A549 (cell line): Measurements from ENCODE around the gene ASCC2. TPM values are rescaled to one million over a fixed set of nuclear protein-coding genes. Genes with fewer than 3 reads are reported as not detected.

Experiments used
- ATAC-seq, 2 experiments: fragments of 200-7000 bp in 1 of 2; fragments of >200 bp in 1 of 2; cut with Nextera tagmentation in 1 of 2; cut with Tn5 transposase in 1 of 2; 3 replicates each; pipeline versions ENCODE4 v1.8.0 to v1.9.1; 2018 to 2020; ENCODE audit warnings: mild to moderate bottlenecking in 1 of 2, moderate library complexity in 1 of 2
- CTCF ChIA-PET: fragments of 300-600 bp; sonication (Branson Sonifier 250); formaldehyde crosslinking; extraction: SDS; loops from one replicate; lab custom pipeline; 2021; ENCODE audit warnings: antibody characterized with exemption, inconsistent platforms; lab: Yijun Ruan, JAX
- POLR2A ChIA-PET: fragments of 350-600 bp; formaldehyde crosslinking; extraction: SDS; loops from one replicate; lab custom pipeline; 2021; ENCODE audit warnings: antibody characterized with exemption, inconsistent platforms; lab: Yijun Ruan, JAX
- DNase-seq, 2 experiments: peaks; one replicate each; pipeline versions ENCODE4 v3.0.0 to v3.0.0-alpha.2; 2011 to 2016; ENCODE audit warnings: low read depth in 1 of 2, low spot score in 1 of 2
- FAIRE-seq: peaks from 2 replicates; lab custom pipeline; 2011; peaks lifted over from hg19 to GRCh38; lab: Jason Lieb, UNC
- H3K27ac ChIP-seq, 2 experiments: fragments of >200 bp; sonication (Bioruptor Twin); formaldehyde crosslinking; 3 replicates each; pipeline ENCODE4 v1.5.1; 2016 to 2017
- H3K4me1 ChIP-seq: fragments of >200 bp; sonication (Bioruptor Twin); formaldehyde crosslinking; 3 replicates; pipeline ENCODE4 v1.6.1; 2016
- H3K4me2 ChIP-seq: fragments of >200 bp; sonication (Bioruptor Twin); formaldehyde crosslinking; 3 replicates; pipeline ENCODE4 v1.6.1; 2016
- H3K4me3 ChIP-seq: fragments of >200 bp; sonication (Bioruptor Twin); formaldehyde crosslinking; 3 replicates; pipeline ENCODE4 v1.5.1; 2016
- H3K9me3 ChIP-seq: fragments of >200 bp; sonication (Bioruptor Twin); formaldehyde crosslinking; 3 replicates; pipeline ENCODE4 v1.6.1; 2016
- BHLHE40 ChIP-seq: IDR thresholded peaks from 2 replicates; pipeline ENCODE4 v1.6.1; 2012; ENCODE audit warnings: low read depth, low read length, inconsistent platforms
- CBX2 ChIP-seq: fragments of 200-600 bp; sonication (generic); IDR thresholded peaks from 2 replicates; pipeline ENCODE4 v1.6.1; 2016; ENCODE audit warnings: low read depth, mild to moderate bottlenecking, borderline replicate concordance
- CBX8 ChIP-seq: fragments of 200-600 bp; sonication (generic); IDR thresholded peaks from 2 replicates; pipeline ENCODE4 v1.6.1; 2016
- EHMT2 ChIP-seq: fragments of 200-600 bp; sonication (generic); IDR thresholded peaks from 2 replicates; pipeline ENCODE4 v1.6.1; 2016; ENCODE audit warnings: antibody characterized with exemption, low read depth, mild to moderate bottlenecking, moderate library complexity
- FOSL2 ChIP-seq, 2 experiments: fragments of 450-650 bp in 1 of 2; fragments of >200 bp in 1 of 2; sonication (Bioruptor Twin) in 1 of 2; formaldehyde crosslinking; IDR thresholded peaks; 2 replicates each; pipeline versions ENCODE4 v1.5.0 to v1.6.1; 2016 to 2020; ENCODE audit warnings: mild to moderate bottlenecking in 1 of 2, moderate library complexity in 1 of 2
- FOXS1 ChIP-seq: fragments of 250-450 bp; sonication (Bioruptor Pico); IDR thresholded peaks from 2 replicates; pipeline ENCODE4 v1.5.0; 2020; ENCODE audit warnings: mild to moderate bottlenecking, moderate library complexity
- HDAC2 ChIP-seq: fragments of 200-600 bp; sonication (generic); IDR thresholded peaks from 2 replicates; pipeline ENCODE4 v1.6.1; 2016
- JUN ChIP-seq, 2 experiments: fragments of >200 bp; sonication (Bioruptor Twin); formaldehyde crosslinking; IDR thresholded peaks; 2 replicates in 1 of 2; 3 replicates in 1 of 2; pipeline ENCODE4 v1.6.1; 2016 to 2017
- MAZ ChIP-seq: fragments of 150-350 bp; IDR thresholded peaks from 2 replicates; pipeline ENCODE4 v1.6.1; 2014; ENCODE audit warnings: antibody characterized with exemption, low read depth, low read length, borderline replicate concordance
- MYC ChIP-seq: IDR thresholded peaks from 2 replicates; pipeline ENCODE4 v1.6.1; 2012; ENCODE audit warnings: mild to moderate bottlenecking, inconsistent platforms, low read length, improper control_type of control experiment, borderline replicate concordance
- NPAS2 ChIP-seq: fragments of 250-450 bp; sonication (Bioruptor Pico); IDR thresholded peaks from 2 replicates; pipeline ENCODE4 v1.8.0; 2022; ENCODE audit warnings: mild to moderate bottlenecking, moderate library complexity, borderline replicate concordance
- NR3C1 ChIP-seq: fragments of >200 bp; sonication (Bioruptor Twin); formaldehyde crosslinking; IDR thresholded peaks from 3 replicates; pipeline ENCODE4 v1.6.1; 2017
- RAD21 ChIP-seq, 2 experiments: fragments of >200 bp in 1 of 2; sonication (Bioruptor Twin) in 1 of 2; formaldehyde crosslinking in 1 of 2; IDR thresholded peaks in 1 of 2; conservative IDR thresholded peaks in 1 of 2; 2 replicates in 1 of 2; 3 replicates in 1 of 2; pipeline ENCODE4 v1.6.1; 2012 to 2018; ENCODE audit warnings: inconsistent platforms in 1 of 2
- RCOR1 ChIP-seq: fragments of 150-350 bp; IDR thresholded peaks from 2 replicates; pipeline ENCODE4 v1.6.1; 2014; ENCODE audit warnings: antibody characterized with exemption, low read length, low read depth
- RNF2 ChIP-seq: fragments of 200-600 bp; sonication (generic); IDR thresholded peaks from 2 replicates; pipeline ENCODE4 v1.6.1; 2016; ENCODE audit warnings: low read depth, mild to moderate bottlenecking, antibody characterized with exemption, moderate library complexity, borderline replicate concordance
- TFCP2L1 ChIP-seq: fragments of 250-450 bp; sonication (Bioruptor Pico); IDR thresholded peaks from 2 replicates; pipeline ENCODE4 v1.5.0; 2021; ENCODE audit warnings: mild to moderate bottlenecking
- TP53 ChIP-seq: fragments of 250-450 bp; sonication (Bioruptor Pico); IDR thresholded peaks from 2 replicates; pipeline ENCODE4 v1.5.0; 2021; ENCODE audit warnings: mild to moderate bottlenecking, moderate library complexity
- ZFP36 ChIP-seq: fragments of 450-650 bp; IDR thresholded peaks from 2 replicates; pipeline ENCODE4 v1.6.1; 2014; ENCODE audit warnings: borderline replicate concordance; ENCODE audit not compliant: partially characterized antibody
- WGBS: methylation state at CpG from one replicate; pipeline ENCODE4 v1.1.6; 2017; ENCODE audit errors: missing lambda C conversion rate; 5-methylcytosine and 5-hydroxymethylcytosine counted together
- polyA plus RNA-seq, 4 experiments: library from polyadenylated mRNA; depleted of rRNA in 3 of 4; stranded (reverse); fragments of >200 nt; fragmentation: RNase III in 1 of 4; extraction: RNeasy Plus Mini Kit Qiagen cat#74134 plus additional on column Dnase treatment in 1 of 4; gene quantifications; 2 replicates in 3 of 4; 3 replicates in 1 of 4; pipeline ENCODE4 v1.2.3, GENCODE V29; 2011 to 2017
- TF ChIP-seq, protein P1 (sequence below): fragments of >200 bp; sonication (Bioruptor Twin); formaldehyde crosslinking; IDR thresholded peaks from 3 replicates; pipeline ENCODE4 v1.6.1; 2016
- TF ChIP-seq, protein P2 (sequence below): fragments of 150-350 bp; IDR thresholded peaks from 2 replicates; pipeline ENCODE4 v1.6.1; 2014; ENCODE audit warnings: low read depth, mild to moderate bottlenecking, low read length

Gene ASCC2
- polyA plus RNA-seq, 2 of the 4 experiments (the other 2 are of a cell fraction), result 27.2 to 31.6 TPM

DNA sequence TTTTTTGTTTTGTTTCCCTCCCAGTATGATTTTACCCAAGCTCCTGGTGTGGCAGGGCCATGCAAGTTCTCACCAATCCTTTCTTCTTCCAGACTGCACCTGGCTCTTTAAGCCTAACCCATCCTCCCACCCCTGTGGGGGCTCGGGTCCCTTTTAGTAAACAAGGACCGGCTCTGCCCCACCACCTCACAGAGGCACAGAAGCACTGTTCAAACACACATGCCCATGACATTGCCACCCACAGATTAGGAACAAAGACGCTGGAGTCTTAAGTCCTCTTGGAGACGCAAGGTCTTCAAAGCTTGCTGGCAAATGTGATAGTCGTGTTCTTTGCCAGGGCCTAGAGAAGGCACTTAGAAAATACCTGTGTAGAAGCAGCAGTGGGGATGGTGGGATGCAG lies 52.0 kb downstream of the ASCC2 start:
- Histone ChIP-seq H3K9me3 (no peaks in the 10 kb centered on the region), H3K27ac (no peak overlapping the region), H3K4me1 (peaks cover 13% of the 10 kb centered on the region), H3K4me3 (no peak overlapping the region), H3K4me2 (no peak overlapping the region)
- 55% methylated on average over 5 of the region's 5 CpGs for WGBS
- TF ChIP-seq HDAC2 (no peak), MAZ (no peak), FOXS1 (no peak), MYC (no peak), TP53 (CRISPR knock-in tag) (no peak), NPAS2 (CRISPR knock-in tag) (no peak), RCOR1 (no peak), BHLHE40 (no peak), NR3C1 (no peak), JUN (IDR thresholded peaks at IDR 0.05) (no peak), ZFP36 (no peak), FOSL2 (IDR thresholded peaks at IDR 0.05) (no peak), FOSL2 (CRISPR knock-in tag; IDR thresholded peaks at IDR 0.05) (no peak), EHMT2 (no peak)
- TF ChIP-seq, protein P1, sequence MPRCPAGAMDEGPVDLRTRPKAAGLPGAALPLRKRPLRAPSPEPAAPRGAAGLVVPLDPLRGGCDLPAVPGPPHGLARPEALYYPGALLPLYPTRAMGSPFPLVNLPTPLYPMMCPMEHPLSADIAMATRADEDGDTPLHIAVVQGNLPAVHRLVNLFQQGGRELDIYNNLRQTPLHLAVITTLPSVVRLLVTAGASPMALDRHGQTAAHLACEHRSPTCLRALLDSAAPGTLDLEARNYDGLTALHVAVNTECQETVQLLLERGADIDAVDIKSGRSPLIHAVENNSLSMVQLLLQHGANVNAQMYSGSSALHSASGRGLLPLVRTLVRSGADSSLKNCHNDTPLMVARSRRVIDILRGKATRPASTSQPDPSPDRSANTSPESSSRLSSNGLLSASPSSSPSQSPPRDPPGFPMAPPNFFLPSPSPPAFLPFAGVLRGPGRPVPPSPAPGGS, result no peak
- TF ChIP-seq, protein P2, sequence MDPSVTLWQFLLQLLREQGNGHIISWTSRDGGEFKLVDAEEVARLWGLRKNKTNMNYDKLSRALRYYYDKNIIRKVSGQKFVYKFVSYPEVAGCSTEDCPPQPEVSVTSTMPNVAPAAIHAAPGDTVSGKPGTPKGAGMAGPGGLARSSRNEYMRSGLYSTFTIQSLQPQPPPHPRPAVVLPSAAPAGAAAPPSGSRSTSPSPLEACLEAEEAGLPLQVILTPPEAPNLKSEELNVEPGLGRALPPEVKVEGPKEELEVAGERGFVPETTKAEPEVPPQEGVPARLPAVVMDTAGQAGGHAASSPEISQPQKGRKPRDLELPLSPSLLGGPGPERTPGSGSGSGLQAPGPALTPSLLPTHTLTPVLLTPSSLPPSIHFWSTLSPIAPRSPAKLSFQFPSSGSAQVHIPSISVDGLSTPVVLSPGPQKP, result no peak
- FAIRE-seq (no peak), ATAC-seq (no peak), DNase-seq (no peak)
- POLR2A ChIA-PET, result no interaction called here
- CTCF ChIA-PET, result interaction anchor here (1.5 kb wide), 1 partner anchor 30 kb away, joined by 5 read pairs; no protein-coding TSS in a partner anchor

DNA sequence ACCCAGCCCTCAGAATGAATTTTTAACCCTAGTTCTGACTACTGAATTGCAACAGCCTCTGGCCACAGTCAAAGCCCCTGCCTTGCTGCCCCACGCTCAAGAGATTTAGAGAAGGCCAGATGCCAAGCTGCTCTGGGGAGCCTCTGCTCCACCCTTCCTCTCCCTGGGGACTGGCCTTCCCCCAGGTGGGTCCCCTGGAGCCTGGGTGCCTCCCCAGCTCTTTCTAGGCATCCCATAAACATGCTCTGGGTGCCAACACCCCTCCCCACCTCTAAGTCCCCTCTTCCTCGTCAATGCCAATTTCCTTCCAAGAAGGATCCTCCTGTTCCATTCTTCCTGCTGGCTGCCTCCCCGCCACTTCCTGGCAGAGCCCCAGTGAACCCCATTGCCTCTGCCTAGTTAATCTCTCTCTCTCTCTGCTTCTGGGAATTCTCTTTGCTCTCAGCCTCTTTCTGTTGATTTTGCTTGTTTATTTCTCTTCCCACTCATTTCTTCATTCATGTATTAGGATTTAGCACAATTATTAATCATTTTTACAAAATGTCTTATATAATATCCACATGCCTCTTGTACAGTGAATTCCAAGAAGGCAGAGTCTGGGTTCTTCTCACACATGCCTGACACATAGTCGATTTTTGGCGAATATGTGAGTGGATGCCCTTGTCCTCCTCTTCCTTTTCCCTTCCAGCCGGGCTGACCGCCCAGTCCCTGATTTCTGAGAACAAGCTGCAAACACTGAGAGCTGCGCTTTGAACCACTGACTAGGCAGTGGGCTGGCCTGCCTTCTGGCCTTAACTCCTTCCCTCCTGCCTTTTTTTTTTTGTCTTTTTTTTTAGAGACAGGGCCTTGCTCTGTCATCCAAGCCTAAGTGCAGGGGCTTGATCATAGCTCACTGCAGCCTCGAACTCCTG lies 53.4 kb downstream of the ASCC2 start:
- 85% methylated on average over 9 of the region's 9 CpGs for WGBS
- no peak for ATAC-seq
- Histone ChIP-seq H3K9me3 (no peaks in the 10 kb centered on the region), H3K4me2 (no peak overlapping the region), H3K4me1 (peaks cover 16% of the 10 kb centered on the region), H3K4me3 (no peak overlapping the region), H3K27ac (no peak overlapping the region)
- no peak for FAIRE-seq
- DNase-seq, result no peak
- ChIA-PET CTCF (interaction anchor here (0.6 to 1.5 kb wide), 3 partner anchors 19 to 223 kb away, joined by 3 to 5 read pairs (median 5); no protein-coding TSS in a partner anchor), POLR2A (no interaction called here)
- no peak for TF ChIP-seq JUN (IDR thresholded peaks at IDR 0.05)
- TF ChIP-seq FOXS1, result no peak
- TF ChIP-seq CBX2, result no peak
- no peak for TF ChIP-seq RNF2
- no peak for TF ChIP-seq RAD21 (conservative IDR thresholded peaks at IDR 0.05 in 1 of 2, IDR thresholded peaks at IDR 0.05 in 1 of 2)
- TF ChIP-seq, protein P2, result no peak
- no peak for TF ChIP-seq TFCP2L1 (CRISPR knock-in tag)
- no peak for TF ChIP-seq CBX8
